GM19455 (cell line): ENCODE results near the gene NOMO2.
"Not testable (repeated sequence)": the region's sequence is repeated elsewhere in the genome, so short reads cannot be mapped to it uniquely, and the experiment has no call there.

Experiments
- ATAC-seq: cut with Tn5 transposase; IDR thresholded peaks from one replicate; pipeline ENCODE4 v1.9.1; 2021; ENCODE audit not compliant: unreplicated experiment

The NOMO2 gene, protein sequence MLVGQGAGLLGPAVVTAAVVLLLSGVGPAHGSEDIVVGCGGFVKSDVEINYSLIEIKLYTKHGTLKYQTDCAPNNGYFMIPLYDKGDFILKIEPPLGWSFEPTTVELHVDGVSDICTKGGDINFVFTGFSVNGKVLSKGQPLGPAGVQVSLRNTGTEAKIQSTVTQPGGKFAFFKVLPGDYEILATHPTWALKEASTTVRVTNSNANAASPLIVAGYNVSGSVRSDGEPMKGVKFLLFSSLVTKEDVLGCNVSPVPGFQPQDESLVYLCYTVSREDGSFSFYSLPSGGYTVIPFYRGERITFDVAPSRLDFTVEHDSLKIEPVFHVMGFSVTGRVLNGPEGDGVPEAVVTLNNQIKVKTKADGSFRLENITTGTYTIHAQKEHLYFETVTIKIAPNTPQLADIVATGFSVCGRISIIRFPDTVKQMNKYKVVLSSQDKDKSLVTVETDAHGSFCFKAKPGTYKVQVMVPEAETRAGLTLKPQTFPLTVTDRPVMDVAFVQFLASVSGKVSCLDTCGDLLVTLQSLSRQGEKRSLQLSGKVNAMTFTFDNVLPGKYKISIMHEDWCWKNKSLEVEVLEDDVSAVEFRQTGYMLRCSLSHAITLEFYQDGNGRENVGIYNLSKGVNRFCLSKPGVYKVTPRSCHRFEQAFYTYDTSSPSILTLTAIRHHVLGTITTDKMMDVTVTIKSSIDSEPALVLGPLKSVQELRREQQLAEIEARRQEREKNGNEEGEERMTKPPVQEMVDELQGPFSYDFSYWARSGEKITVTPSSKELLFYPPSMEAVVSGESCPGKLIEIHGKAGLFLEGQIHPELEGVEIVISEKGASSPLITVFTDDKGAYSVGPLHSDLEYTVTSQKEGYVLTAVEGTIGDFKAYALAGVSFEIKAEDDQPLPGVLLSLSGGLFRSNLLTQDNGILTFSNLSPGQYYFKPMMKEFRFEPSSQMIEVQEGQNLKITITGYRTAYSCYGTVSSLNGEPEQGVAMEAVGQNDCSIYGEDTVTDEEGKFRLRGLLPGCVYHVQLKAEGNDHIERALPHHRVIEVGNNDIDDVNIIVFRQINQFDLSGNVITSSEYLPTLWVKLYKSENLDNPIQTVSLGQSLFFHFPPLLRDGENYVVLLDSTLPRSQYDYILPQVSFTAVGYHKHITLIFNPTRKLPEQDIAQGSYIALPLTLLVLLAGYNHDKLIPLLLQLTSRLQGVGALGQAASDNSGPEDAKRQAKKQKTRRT

DNA sequence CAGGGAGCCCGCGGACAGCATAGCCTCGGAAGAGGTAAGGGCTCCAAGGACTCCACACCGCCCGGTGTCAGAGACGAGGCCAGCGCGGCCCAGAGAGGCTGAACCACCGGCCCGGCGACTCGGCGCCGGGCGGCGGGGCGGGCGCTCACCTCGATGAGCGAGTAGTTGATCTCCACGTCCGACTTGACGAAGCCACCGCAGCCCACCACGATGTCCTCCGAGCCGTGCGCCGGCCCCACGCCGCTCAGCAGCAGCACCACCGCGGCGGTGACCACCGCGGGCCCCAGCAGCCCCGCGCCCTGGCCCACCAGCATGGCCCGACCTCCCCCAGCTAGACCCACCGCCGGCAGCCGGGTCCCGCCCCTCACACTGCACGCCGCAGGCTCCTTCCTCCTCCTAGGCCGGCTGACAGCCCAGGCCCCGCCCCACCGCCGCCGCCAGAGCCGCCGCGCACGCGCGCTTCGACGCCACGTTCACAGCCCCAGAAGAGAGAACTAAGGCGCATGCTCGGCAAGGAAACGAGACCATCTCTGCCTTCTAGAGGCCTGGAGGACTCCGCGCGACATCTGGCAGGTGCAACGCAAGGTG lies at the start of gene NOMO2:
Gene NOMO2, minus strand, starts transcription at position 371 of the 588 bp plus-strand sequence. Its CDS starts 57 bp downstream, at position 314.
- ATAC-seq, result peak; percentile 92

GRCh38 chr16:18610147-18610803 lies 48.4 kb upstream of the NOMO2 start:
- not testable (repeated sequence) for ATAC-seq

DNA sequence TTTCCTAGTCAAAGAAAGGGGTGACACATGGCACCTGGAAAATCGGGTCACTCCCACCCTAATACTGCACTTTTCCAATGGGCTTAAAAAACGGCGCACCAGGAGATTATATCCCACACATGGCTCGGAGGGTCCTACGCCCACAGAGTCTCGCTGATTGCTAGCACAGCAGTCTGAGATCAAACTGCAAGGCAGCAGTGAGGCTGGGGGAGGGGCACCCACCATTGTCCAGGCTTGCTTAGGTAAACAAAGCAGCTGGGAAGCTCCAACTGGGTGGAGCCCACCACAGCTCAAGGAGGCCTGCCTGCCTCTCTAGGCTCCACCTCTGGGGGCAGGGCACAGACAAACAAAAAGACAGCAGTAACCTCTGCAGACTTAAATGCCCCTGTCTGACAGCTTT lies 46.4 kb upstream of the NOMO2 start:
- not testable (repeated sequence) for ATAC-seq

DNA sequence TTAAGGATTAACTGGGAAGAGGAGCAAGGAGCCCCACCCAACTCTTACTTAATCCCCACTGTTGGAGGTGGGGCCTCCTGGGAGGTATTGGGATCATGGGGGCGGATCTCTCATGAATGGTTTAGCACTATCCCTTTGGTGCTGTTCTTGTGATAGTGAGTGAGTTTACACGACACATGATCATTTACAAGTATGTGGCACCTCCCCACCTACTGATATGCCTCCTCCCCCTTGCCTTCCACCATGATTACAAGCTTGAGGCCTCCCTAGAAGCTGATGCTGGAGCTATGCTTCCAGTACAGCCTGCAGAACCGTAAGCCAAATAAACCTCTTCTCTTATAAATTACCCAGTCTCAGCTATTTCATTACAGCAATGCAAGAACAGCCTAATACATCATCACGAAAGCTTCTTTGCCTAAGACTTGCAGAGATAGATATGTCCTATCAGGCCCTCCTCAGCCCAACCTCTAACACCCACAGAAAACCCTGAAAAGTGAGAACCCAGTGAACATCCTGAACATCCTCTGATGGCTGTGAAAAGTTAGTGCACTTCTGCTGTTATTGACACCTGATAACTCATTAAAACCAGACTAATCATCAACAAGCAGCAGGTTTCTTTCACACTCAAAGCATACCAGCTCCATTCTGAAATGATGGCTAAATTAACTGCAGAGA lies 41.8 kb upstream of the NOMO2 start:
- not testable (repeated sequence) for ATAC-seq

DNA sequence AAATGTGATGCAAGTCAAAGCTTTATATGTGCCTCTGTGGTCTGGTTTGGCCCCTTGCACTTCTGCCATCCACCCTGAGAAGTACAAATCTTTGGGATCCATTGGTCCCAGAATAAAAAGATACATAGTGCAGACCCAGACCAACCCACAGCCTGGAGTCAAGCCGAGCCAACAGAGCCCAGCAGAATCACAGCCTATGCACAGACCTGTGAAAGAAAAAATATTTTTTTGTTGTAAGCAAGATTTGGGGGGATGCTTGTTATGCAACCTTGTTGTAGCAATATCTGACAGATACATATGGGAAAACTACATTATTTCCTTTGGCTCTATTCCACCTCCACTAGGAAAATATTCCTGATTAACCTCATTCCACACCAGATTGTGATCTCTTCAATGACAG lies 36.7 kb upstream of the NOMO2 start:
- ATAC-seq, result not testable (repeated sequence)

DNA sequence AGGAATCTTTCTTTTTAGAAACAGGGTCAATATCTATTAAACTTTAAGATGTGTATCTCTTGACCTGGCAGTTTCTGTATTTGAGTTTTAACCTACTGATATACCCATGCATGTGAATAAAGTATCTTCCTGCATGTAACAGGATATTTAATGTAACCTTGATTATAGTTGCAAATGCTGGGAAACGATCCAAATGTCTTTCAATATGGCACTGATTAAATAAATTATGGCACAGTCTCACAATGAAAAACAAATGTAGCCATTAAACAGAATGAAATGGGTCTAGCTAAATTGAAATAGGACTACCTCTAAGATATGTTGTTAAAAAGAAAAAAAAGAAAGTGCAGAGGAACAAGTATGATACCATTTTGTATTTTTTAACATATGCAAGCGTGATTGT lies 35.8 kb upstream of the NOMO2 start:
- not testable (repeated sequence) for ATAC-seq

DNA sequence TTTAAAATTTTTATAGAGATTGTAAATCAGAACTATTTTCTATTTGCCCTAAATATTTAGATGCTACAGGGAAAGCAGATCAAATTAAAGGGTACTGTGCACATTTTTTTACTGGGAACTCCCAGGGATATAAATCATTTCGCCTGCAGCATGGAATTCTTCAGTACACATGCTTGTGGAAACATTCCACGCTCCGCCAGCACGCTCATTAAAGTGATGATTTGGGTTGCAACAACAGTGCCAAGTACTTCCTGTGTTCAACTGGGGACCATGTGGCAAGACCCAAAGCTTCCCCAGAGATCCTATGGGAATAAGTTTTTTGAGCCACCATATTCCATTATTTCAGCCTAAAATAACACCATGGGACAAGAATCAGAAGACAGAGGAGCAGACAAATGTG lies 35.4 kb upstream of the NOMO2 start:
- not testable (repeated sequence) for ATAC-seq

GRCh38 chr16:18595796-18596195 lies 33.9 kb upstream of the NOMO2 start:
- not testable (repeated sequence) for ATAC-seq

- ATAC-seq, result not testable (repeated sequence)
These were observed 33.0 kb upstream of the NOMO2 start for GRCh38 chr16:18594880-18595279.

- ATAC-seq, result not testable (repeated sequence)
These were observed 32.0 kb upstream of the NOMO2 start for GRCh38 chr16:18593904-18594303.

DNA sequence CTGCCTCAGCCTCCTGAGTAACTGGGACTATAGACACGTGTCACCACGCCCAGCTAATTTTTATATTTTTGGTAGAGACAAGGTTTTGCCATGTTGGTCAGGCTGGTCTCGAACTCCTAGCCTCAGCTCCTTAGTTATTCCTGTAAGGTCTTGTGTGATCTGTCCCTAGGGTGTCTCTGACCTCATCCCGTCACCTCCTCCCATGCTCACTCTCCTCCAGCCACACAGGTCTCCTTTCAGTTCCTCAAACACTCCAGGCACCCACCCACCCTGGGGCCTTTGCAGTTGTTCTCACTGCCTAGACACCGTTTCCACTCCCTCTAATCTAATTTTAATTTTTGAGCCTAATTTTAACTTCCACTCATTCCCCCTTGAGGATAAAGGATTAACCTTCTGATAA lies 31.1 kb upstream of the NOMO2 start:
- ATAC-seq, result not testable (repeated sequence)

- not testable (repeated sequence) for ATAC-seq
These were observed 30.0 kb upstream of the NOMO2 start for GRCh38 chr16:18591908-18592307.

DNA sequence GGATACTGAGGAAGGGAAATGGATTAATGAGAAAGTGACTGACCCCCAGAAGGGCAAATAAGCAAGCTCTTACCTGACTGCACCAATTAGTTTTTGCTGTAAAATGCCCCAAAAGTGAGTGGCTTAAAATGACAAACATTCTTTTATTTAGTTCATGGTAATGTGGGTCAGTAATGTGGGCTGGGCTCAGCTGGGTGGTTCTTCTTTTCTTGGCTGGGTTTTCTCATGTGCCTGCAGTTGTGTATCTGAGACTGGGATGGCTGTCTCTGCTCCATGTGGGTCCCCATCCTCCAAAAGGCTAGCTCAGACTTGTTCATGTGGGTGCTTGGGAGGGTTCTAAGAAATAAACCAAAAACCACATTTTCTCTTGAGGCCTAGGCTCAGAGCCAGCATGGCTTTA lies 29.5 kb upstream of the NOMO2 start:
- not testable (repeated sequence) for ATAC-seq

DNA sequence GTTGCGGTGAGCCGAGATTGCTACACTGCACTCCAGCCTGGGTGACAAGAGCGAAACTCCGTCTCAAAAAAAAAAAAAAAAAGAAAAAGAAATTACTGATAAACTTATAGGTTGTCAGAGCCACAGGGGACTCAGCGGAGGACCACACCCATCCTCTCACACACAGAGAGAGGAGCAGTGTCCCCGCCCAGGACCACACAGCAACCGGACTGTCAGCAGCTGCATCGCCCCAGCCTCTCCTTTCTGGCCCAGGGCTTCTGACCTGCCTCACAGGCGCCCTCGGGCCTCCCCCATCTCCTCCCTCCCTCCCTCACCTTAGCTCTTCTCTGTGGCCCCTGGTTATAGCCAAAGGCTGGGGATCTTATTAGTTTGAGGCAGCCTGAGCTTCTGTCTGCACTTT lies 27.9 kb upstream of the NOMO2 start:
- ATAC-seq, result not testable (repeated sequence)

GRCh38 chr16:18586560-18587540 lies 25.0 kb upstream of the NOMO2 start:
- not testable (repeated sequence) for ATAC-seq

DNA sequence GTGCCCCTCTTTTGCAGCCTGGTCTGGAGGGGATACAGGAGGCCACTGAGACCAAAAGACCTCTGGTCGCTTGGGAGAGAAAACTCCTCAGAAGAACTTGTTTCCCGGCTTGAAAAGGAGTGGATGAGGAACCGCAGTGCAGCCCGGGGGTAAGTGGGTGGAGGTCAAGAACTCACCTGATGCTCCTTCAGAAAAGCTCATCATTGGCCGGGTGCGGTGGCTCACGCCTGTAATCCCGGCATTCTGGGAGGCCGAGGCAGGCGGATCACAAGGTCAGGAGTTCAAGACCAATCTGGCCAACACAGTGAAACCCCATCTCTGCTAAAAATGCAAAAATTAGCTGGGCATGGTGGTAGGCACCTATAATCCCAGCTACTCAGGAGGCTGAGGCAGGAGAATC lies 23.9 kb upstream of the NOMO2 start:
- not testable (repeated sequence) for ATAC-seq

GRCh38 chr16:18582902-18583301 lies 21.0 kb upstream of the NOMO2 start:
- ATAC-seq, result no peak

GRCh38 chr16:18580396-18580795 lies 18.5 kb upstream of the NOMO2 start:
- not testable (repeated sequence) for ATAC-seq
